ENCODE results near the gene JADE2. TPM values are rescaled to one million over a fixed set of nuclear protein-coding genes. Genes with fewer than 3 reads are reported as not detected.
"Not testable (repeated sequence)": the region's sequence is repeated elsewhere in the genome, so short reads cannot be mapped to it uniquely, and the experiment has no call there.

Gene JADE2
- total RNA-seq, 2 experiments from 2014 or later = 58.1 to 68.0 TPM

DNA sequence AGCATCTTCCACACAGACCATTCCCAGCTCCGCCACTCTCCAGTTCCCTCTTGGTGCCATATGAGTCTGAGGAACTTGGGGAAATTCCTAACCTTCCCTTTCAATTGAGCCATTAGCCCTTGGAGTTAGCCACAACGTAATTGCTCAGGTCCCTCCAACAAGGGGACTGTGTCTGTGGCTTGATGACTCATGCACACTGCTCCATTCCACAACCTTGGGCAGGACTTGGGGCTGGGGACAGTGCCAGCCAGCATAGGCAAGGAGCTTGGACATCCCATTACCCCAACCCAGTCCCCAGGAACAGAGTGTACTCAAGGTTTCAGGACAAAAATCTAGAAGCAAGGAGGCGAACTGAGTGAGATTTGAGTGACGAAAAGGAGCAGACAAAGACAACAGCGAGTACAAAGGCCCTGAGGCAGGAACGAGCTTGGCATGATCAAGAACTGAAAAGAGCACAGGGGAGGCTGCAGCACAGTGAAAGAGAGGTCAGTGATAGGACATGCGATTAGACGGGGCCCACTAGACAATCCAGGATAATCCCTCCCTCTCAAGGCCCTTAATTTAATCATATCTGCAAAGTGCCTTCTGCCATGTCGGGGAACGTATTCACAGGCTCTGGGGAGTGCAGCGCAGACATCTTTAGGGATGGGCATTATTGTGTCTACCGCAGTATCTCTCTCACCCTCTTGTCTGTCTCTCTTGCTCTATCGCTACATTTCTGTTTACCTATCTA is 16.0 kb upstream of the JADE2 start:
- H3K27me3 Mint-ChIP-seq = no peaks in the 10 kb centered on the region
- H3K36me3 Mint-ChIP-seq (ENCODE audit: low read depth) = no peaks in the 10 kb centered on the region
- no peak overlapping the region for H3K27ac Mint-ChIP-seq
- DNase-seq (no peak), ATAC-seq (no peak)
- peaks cover 36% of the 10 kb centered on the region for H3K4me1 Mint-ChIP-seq
- CTCF ChIA-PET = interaction anchor here (0.6 to 2.0 kb wide), 2 partner anchors 37 to 72 kb away, joined by 3 to 4 read pairs; no protein-coding TSS in a partner anchor
- POLR2A ChIA-PET = interaction anchor here (0.6 to 1.0 kb wide), 4 partner anchors 14 to 84 kb away, joined by 3 to 8 read pairs (median 3); no protein-coding TSS in a partner anchor
- H3K4me3 Mint-ChIP-seq = no peak overlapping the region
- intact Hi-C loops (cut with DNase I, micrococcal nuclease) = loop anchor here in 1 of 2 experiments (2.0 to 5.0 kb wide), 2 partner anchors 15 to 42 kb away; partner anchors contain the start of gene JADE2
- H3K9me3 Mint-ChIP-seq (ENCODE audit: low read depth) = no peaks in the 10 kb centered on the region

DNA sequence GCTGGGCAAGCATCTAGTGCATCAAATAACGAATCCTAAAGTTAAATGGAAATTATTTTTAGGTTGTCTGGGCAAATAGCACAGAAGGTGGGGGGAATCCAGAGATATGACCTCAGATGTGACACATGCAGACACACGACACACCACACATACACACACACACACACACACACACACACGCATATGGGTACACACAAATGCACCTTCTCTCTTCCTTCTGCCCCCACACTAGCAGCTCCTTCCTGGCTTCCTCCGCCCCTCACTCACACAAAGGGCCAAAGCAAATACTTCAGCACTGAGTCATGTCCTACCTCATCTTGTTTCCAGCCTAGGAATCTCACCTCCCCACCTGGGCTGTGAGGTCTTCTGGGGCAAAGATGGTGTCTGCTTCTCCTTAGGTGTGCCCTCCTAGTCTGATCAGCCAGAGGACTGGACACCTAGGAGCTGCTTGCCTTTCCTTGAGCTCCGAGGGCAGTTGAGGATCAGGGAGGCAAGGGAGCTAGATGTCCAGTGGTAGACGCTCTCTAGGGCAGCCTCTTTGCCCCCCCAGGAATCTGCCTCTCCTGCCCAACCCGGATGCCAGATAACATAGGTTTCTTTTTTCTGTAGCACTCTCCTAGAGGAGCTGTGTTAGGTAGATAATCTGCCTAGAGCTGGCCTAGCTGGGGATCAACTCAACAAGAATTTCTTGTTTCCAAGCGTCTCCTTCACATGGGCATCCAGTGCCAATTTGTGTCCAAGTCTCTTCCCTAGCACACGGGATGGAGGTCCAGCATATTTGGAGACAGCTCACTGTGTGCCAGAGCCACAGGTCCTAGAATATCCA is 14.3 kb upstream of the JADE2 start:
- H3K36me3 Mint-ChIP-seq (ENCODE audit: low read depth) = no peaks in the 10 kb centered on the region
- intact Hi-C loops (cut with DNase I, micrococcal nuclease) = loop anchor here (1.0 to 5.0 kb wide), 3 partner anchors 13 to 44 kb away; partner anchors contain the start of gene JADE2 (in 1 of the 2)
- ChIA-PET POLR2A (interaction anchor here (0.7 to 1.5 kb wide), 4 partner anchors 14 to 45 kb away, joined by 3 to 10 read pairs (median 4); no protein-coding TSS in a partner anchor), CTCF (interaction anchor here (0.7 to 2.3 kb wide), 10 partner anchors 9 to 80 kb away, joined by 3 to 10 read pairs (median 4); no protein-coding TSS in a partner anchor)
- no peak overlapping the region for H3K4me3 Mint-ChIP-seq
- no peaks in the 10 kb centered on the region for H3K9me3 Mint-ChIP-seq (ENCODE audit: low read depth)
- peak; percentile 78 for DNase-seq
- peak; percentile 91 for ATAC-seq
- peaks cover 36% of the 10 kb centered on the region for H3K4me1 Mint-ChIP-seq
- H3K27me3 Mint-ChIP-seq = no peaks in the 10 kb centered on the region
- peak overlapping the region; percentile 79 for H3K27ac Mint-ChIP-seq

DNA sequence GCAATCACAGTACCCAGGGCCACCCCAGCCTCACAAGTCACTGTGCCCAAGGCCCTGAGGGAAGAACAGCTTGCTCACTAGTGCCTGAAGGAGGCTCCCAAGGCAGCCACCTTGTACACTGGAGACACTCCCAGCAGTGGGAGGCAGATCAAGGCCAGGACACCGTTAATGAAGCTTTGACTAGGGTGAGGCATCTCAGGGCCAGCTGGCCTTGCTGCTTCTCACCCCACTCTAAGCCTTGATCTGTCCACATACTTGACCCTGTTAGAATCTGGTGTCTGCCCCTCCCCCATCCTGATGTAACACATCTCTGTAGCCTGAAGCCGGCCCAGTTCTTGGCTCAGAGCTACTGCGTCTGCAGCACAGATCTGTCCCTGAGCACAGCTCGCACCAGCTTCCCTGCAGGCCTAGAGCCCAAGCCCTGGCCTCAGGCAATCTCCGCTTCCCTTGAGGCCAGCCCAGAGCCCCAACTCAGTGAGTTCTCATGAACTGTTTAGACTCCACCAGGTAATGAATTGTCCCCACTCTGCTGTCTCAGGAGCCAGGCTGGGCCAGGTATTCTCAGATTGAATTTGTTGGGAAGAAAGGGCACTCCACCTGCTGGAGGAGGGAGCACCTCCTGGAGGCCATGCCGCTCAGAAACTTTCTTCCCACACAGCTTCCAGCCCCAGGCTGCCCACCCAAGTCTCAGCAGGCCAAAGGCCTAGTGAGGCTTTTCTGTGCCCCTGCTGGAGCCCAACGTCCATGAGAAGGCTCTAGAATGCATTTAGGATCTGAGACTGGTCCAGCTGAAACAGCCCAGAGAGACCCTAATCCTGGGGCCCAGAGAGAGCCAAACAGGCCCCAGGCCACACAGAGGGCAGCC is 13.4 kb upstream of the JADE2 start:
- DNase-seq = peak; percentile 34
- ATAC-seq = no peak
- POLR2A ChIA-PET = interaction anchor here (0.7 to 1.5 kb wide), 3 partner anchors 40 to 46 kb away, joined by 4 to 10 read pairs (median 4); no protein-coding TSS in a partner anchor
- Mint-ChIP-seq H3K27ac (peak overlapping the region; percentile 38), H3K4me1 (peaks cover 36% of the 10 kb centered on the region), H3K4me3 (no peak overlapping the region), H3K9me3 (ENCODE audit: low read depth) (no peaks in the 10 kb centered on the region), H3K36me3 (ENCODE audit: low read depth) (no peaks in the 10 kb centered on the region), H3K27me3 (no peaks in the 10 kb centered on the region)
- CTCF ChIA-PET = interaction anchor here (0.7 to 2.3 kb wide), 9 partner anchors 8 to 79 kb away, joined by 3 to 10 read pairs (median 3); no protein-coding TSS in a partner anchor
- intact Hi-C loops (cut with DNase I, micrococcal nuclease) = loop anchor here (1.0 to 5.0 kb wide), 3 partner anchors 12 to 45 kb away; partner anchors contain the start of gene JADE2 (in 1 of the 2)

DNA sequence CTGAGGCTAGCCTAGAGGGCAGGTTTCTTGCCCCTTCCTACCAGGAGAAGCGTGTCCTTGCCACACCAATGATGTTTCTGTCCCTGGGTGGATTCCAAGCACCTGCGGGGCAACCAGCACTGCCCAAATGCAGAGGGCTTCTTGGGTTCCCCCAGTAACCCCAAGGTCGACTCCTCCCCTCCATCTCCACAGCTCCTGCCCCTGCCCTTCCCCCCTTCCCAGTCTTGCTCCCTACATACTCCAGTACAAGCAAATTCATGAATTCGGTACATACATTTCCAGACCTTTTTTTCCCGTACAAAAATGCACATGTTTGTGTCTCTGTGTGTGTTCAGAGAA is 12.8 kb upstream of the JADE2 start:
- DNase-seq = no peak
- no peaks in the 10 kb centered on the region for H3K9me3 Mint-ChIP-seq (ENCODE audit: low read depth)
- no peak overlapping the region for H3K4me3 Mint-ChIP-seq
- peaks cover 30% of the 10 kb centered on the region for H3K4me1 Mint-ChIP-seq
- no peaks in the 10 kb centered on the region for H3K36me3 Mint-ChIP-seq (ENCODE audit: low read depth)
- ChIA-PET CTCF (interaction anchor here (0.6 kb wide), 1 partner anchor 68 kb away, joined by 3 read pairs; no protein-coding TSS in a partner anchor), POLR2A (interaction anchor here (1.5 kb wide), 1 partner anchor 47 kb away, joined by 4 read pairs; no protein-coding TSS in a partner anchor)
- no peaks in the 10 kb centered on the region for H3K27me3 Mint-ChIP-seq
- ATAC-seq = no peak
- intact Hi-C loops (cut with DNase I, micrococcal nuclease) = loop anchor here in 1 of 2 experiments (5.0 kb wide), 1 partner anchor 45 kb away; no protein-coding TSS in a partner anchor
- no peak overlapping the region for H3K27ac Mint-ChIP-seq

DNA sequence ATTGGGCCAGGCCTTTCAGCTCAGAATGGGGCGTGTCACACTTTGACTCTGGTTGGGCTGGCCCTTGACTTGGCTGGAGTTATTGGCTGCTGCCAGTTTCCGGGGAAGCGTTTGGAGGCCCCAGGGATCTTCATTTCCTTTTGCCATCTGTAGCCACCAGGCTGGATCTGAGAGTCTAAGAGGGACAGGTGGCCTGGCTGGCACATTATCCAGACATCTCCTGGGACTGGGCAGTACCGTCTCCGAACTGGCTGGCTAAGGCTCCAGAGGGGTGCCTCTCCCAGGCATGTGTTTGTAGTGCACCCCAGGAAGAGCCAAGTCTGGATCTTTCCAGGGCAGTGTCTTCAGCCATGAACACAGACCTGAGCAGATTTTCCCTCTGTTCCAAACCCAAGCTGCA is 9.7 kb upstream of the JADE2 start:
- ATAC-seq (no peak), DNase-seq (no peak)
- H3K4me1 Mint-ChIP-seq = peaks cover 14% of the 10 kb centered on the region
- no peak overlapping the region for H3K27ac Mint-ChIP-seq
- CTCF ChIA-PET = no interaction called here
- intact Hi-C loops (cut with DNase I, micrococcal nuclease) = no loop called here
- no peak overlapping the region for H3K4me3 Mint-ChIP-seq
- no peaks in the 10 kb centered on the region for H3K27me3 Mint-ChIP-seq
- H3K36me3 Mint-ChIP-seq (ENCODE audit: low read depth) = no peaks in the 10 kb centered on the region
- POLR2A ChIA-PET = no interaction called here
- H3K9me3 Mint-ChIP-seq (ENCODE audit: low read depth) = no peaks in the 10 kb centered on the region

DNA sequence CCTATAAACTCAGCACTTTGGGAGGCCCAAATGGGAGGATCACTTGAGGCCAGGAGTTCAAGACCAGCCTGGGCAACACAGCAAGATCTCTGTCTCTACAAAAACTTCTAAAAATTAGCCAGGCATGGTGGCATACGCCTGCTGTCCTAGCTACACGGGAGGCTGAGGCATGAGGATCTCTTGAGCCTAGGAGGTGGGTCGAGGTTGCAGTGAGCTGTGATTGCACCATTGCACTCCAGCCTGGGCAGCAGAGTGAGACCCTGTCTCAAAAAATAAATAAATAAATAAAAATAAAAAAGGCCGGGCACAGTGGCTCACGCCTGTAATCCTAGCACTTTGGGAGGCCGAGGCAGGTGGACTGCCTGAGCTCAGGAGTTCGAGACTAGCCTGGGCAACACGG is 8.5 kb upstream of the JADE2 start:
- H3K27me3 Mint-ChIP-seq; intact Hi-C loops (cut with DNase I, micrococcal nuclease); H3K4me1 Mint-ChIP-seq; DNase-seq; H3K27ac Mint-ChIP-seq; H3K36me3 Mint-ChIP-seq (ENCODE audit: low read depth); H3K4me3 Mint-ChIP-seq; ATAC-seq; H3K9me3 Mint-ChIP-seq (ENCODE audit: low read depth); POLR2A ChIA-PET: not testable (repeated sequence)
- CTCF ChIA-PET = interaction anchor here (0.7 to 1.0 kb wide), 2 partner anchors 11 to 110 kb away, joined by 3 to 4 read pairs; no protein-coding TSS in a partner anchor

DNA sequence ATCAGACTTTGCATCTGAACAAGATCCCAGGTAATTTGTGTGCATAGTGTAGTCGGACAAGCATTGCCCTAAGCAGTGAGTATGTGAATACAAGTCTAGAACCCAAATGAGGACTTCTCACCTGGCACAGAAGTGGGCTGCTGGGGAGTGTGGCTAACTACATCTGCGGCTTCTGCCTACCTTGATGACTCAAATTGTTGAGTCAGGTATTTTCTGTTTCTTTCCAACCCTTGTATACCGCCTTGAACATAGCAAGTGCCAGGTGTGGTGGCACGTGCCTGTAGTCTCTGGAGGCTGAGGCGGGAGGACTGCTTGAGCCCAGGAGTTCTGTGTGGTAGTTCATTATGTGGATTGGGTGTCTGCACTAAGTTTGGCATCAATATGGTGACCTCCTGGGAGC is 7.9 kb upstream of the JADE2 start:
- no peak for ATAC-seq

DNA sequence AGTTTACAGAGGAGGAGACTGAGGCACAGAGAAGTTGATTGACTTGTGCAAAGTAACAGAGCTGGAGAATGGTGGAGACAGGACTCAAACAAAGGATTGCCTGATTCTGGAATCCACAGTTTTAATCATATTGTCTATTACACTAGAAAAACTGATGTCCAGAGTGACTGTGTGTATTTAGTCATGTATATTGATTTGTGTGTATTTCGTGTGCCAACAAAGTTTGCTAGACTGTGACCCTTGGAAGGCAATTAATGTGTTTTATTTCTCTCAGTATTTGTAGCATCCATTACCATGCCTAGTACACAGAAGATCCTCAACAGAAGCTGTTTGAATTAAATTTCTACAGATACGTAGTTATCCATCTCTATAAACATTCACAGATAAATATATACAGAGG is 5.5 kb upstream of the JADE2 start:
- no peak overlapping the region for H3K4me3 Mint-ChIP-seq
- H3K27me3 Mint-ChIP-seq = peaks cover 2% of the 10 kb centered on the region
- POLR2A ChIA-PET = interaction anchor here (0.7 kb wide), 1 partner anchor 83 kb away, joined by 5 read pairs; no protein-coding TSS in a partner anchor
- DNase-seq = no peak
- CTCF ChIA-PET = interaction anchor here (1.9 kb wide), 1 partner anchor 9 kb away, joined by 7 read pairs; no protein-coding TSS in a partner anchor
- H3K9me3 Mint-ChIP-seq (ENCODE audit: low read depth) = no peaks in the 10 kb centered on the region
- intact Hi-C loops (cut with DNase I, micrococcal nuclease) = loop anchor here (10.0 kb wide), 3 partner anchors 355 to 515 kb away; partner anchors contain the start of genes PCBD2 (in 1 of the 2), TXNDC15 (in 1 of the 2) and VDAC1 (in 1 of the 2)
- ATAC-seq = no peak
- peaks cover 12% of the 10 kb centered on the region for H3K4me1 Mint-ChIP-seq
- H3K27ac Mint-ChIP-seq = no peak overlapping the region
- no peaks in the 10 kb centered on the region for H3K36me3 Mint-ChIP-seq (ENCODE audit: low read depth)

More for the DNA sequence above, 7.9 kb upstream of the JADE2 start:
- Mint-ChIP-seq H3K9me3 (ENCODE audit: low read depth) (no peaks in the 10 kb centered on the region), H3K27me3 (peaks cover 2% of the 10 kb centered on the region), H3K27ac (no peak overlapping the region), H3K36me3 (ENCODE audit: low read depth) (no peaks in the 10 kb centered on the region), H3K4me1 (peaks cover 2% of the 10 kb centered on the region), H3K4me3 (no peak overlapping the region)
- ChIA-PET POLR2A (no interaction called here), CTCF (interaction anchor here (0.7 to 1.0 kb wide), 2 partner anchors 11 to 110 kb away, joined by 3 to 4 read pairs; no protein-coding TSS in a partner anchor)
- no peak for DNase-seq
- intact Hi-C loops (cut with DNase I, micrococcal nuclease) = no loop called here

DNA sequence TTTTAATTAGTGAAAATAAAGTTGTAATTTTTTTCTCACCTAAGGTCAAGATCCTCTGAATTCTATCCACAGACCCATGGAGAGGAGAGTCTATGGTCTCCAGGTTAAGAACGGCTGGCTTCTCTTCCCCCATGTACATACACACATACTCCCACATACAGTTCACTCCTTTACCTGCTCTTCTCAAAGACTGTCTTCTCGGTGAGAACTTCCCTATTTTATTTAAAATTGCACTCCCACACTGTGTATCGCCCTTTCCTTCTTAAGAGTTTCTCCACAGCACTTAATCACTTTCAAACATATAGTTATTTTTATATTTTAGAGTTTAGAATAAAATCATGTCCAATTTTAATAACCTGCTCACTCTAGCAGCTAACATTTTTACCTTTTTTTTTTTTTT is 3.6 kb upstream of the JADE2 start:
- DNase-seq (no peak), ATAC-seq (no peak)
- H3K9me3 Mint-ChIP-seq (ENCODE audit: low read depth) = no peaks in the 10 kb centered on the region
- peaks cover 12% of the 10 kb centered on the region for H3K4me1 Mint-ChIP-seq
- CTCF ChIA-PET = interaction anchor here (0.7 to 1.2 kb wide), 3 partner anchors 10 to 547 kb away, joined by 3 read pairs; no protein-coding TSS in a partner anchor
- POLR2A ChIA-PET = no interaction called here
- peaks cover 2% of the 10 kb centered on the region for H3K27me3 Mint-ChIP-seq
- peaks cover 2% of the 10 kb centered on the region for H3K36me3 Mint-ChIP-seq (ENCODE audit: low read depth)
- intact Hi-C loops (cut with DNase I, micrococcal nuclease) = loop anchor here (10.0 kb wide), 3 partner anchors 353 to 517 kb away; partner anchors contain the start of genes PCBD2 (in 1 of the 2), TXNDC15 (in 1 of the 2) and VDAC1 (in 1 of the 2)
- H3K27ac Mint-ChIP-seq = no peak overlapping the region
- H3K4me3 Mint-ChIP-seq = no peak overlapping the region

All from activated CD4-positive, alpha-beta T cell treated with anti-CD3 and anti-CD28 coated beads for 36 hours (primary cell).